H1 (cell line): ENCODE data around the gene WRAP53. TPM values are rescaled to one million over a fixed set of nuclear protein-coding genes. Genes with fewer than 3 reads are reported as not detected.

Source experiments
- BACH1 ChIP-seq: IDR thresholded peaks from 2 replicates; pipeline ENCODE4 v1.6.1; 2012; ENCODE audit warnings: low read length, improper control_type of control experiment
- CHD1 ChIP-seq: IDR thresholded peaks from 2 replicates; pipeline ENCODE4 v1.6.1; 2012; ENCODE audit warnings: low read depth, low read length, improper control_type of control experiment
- JUN ChIP-seq: IDR thresholded peaks from 2 replicates; pipeline ENCODE4 v1.6.1; 2011; ENCODE audit warnings: low read depth, mild to moderate bottlenecking, improper control_type of control experiment, low read length
- KDM4A ChIP-seq: IDR thresholded peaks from one replicate; pipeline ENCODE4 v1.7.1; 2012; ENCODE audit warnings: low read depth, mild to moderate bottlenecking, moderate library complexity, low read length, inconsistent platforms; ENCODE audit not compliant: severe bottlenecking
- MAFK ChIP-seq: IDR thresholded peaks from 2 replicates; pipeline ENCODE4 v1.6.1; 2012; ENCODE audit warnings: low read depth, mild to moderate bottlenecking, improper control_type of control experiment, low read length
- NANOG ChIP-seq: IDR thresholded peaks from 2 replicates; pipeline ENCODE4 v1.6.1; 2011; ENCODE audit warnings: low read length, low read depth, mild to moderate bottlenecking, inconsistent platforms; ENCODE audit not compliant: insufficient read depth, poor library complexity, severe bottlenecking
- TBP ChIP-seq: IDR thresholded peaks from 2 replicates; pipeline ENCODE4 v1.6.1; 2011; ENCODE audit warnings: low read depth, low read length, improper control_type of control experiment
- TCF12 ChIP-seq: IDR thresholded peaks from 2 replicates; pipeline ENCODE4 v1.6.1; 2011; ENCODE audit warnings: low read depth, mild to moderate bottlenecking, low read length
- YY1 ChIP-seq: IDR thresholded peaks from 2 replicates; pipeline ENCODE4 v1.6.1; 2011; ENCODE audit warnings: low read depth, mild to moderate bottlenecking, low read length
- polyA plus RNA-seq, 7 experiments: library from polyadenylated mRNA; depleted of rRNA in 3 of 7; stranded (reverse) in 5 of 7; unstranded in 2 of 7; fragments of >200 nt in 5 of 7; fragments of 200-250 nt in 2 of 7; gene quantifications; 1 replicate in 5 of 7; 2 replicates in 1 of 7; 4 replicates in 1 of 7; pipeline versions ENCODE4 v1.2.1 to v1.2.3, GENCODE V29; 2011 to 2013; ENCODE audit warnings: missing spikeins in 2 of 7, mixed read lengths in 2 of 7
- total RNA-seq: library from RNA; stranded (reverse); fragmentation: NEBNext Ultra II Directional; extraction: Animal tissue kit (Norgen Biotek cat#: 25700); gene quantifications from 2 replicates; pipeline ENCODE4 v1.2.1, GENCODE V29; 2021
- TF ChIP-seq, protein P1 (sequence below): IDR thresholded peaks from 2 replicates; pipeline ENCODE4 v1.6.1; 2012; ENCODE audit warnings: inconsistent platforms

The WRAP53 gene
- total and polyA plus RNA-seq, 2 of the 8 experiments (the other 6 are each of a cell fraction or from before 2014, with no cell fraction given) = 29.2 to 30.1 TPM

DNA sequence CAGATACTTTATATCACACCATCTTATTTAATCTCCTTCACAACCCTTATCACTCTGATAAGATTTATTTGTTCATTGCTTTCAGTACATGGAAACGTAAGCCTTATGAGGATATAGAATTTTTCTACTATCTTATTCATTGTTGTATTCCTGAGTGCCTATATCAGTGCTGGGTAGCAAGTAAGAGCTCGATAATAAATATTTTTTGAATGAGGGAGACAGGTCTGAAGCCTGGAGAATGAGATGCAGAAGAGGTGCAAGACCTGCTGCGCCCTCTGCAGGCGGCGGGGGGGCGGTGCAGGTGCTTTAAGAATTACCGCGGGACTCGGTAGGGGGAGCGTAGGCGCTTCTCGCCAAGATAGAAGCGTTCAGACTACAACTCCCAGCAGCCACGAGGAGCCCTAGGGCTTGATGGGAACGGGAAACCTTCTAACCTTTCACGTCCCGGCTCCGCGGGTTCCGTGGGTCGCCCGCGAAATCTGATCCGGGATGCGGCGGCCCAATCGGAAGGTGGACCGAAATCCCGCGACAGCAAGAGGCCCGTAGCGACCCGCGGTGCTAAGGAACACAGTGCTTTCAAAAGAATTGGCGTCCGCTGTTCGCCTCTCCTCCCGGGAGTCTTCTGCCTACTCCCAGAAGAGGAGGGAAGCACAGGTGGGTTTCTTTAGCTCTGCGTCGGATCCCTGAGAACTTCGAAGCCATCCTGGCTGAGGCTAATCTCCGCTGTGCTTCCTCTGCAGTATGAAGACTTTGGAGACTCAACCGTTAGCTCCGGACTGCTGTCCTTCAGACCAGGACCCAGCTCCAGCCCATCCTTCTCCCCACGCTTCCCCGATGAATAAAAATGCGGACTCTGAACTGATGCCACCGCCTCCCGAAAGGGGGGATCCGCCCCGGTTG, at the start of gene WRAP53 (continued):
- TF ChIP-seq BACH1 = peak; percentile 85
- peak; percentile 80 for TF ChIP-seq KDM4A
- TF ChIP-seq CHD1 = no peak
- TF ChIP-seq NANOG = no peak
- peak; percentile 84 for TF ChIP-seq YY1
- TF ChIP-seq JUN = no peak
- peak; percentile 77 for TF ChIP-seq TBP
- TF ChIP-seq, protein P1, sequence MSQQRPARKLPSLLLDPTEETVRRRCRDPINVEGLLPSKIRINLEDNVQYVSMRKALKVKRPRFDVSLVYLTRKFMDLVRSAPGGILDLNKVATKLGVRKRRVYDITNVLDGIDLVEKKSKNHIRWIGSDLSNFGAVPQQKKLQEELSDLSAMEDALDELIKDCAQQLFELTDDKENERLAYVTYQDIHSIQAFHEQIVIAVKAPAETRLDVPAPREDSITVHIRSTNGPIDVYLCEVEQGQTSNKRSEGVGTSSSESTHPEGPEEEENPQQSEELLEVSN = peak; percentile 62
- no peak for TF ChIP-seq TCF12
- no peak for TF ChIP-seq MAFK
